ENCODE data around the gene RBP3.

DNA sequence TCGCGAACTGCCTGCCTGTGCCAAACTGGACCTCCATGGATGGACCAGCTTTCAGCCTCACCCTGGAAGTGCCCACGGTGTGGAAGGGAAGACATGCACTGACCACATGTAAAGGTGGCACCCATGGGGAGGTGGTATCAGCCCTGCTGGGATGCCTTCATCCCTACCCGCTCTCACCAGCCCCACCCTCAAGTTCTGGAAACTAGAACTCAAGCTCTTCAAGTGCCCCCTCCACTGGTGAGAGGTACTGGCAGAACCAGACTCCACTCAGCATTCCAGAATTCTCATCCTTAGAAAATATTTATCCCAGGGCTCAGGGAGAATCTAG, 30.0 kb downstream of the RBP3 start:
- TF ChIP-seq, protein P1, sequence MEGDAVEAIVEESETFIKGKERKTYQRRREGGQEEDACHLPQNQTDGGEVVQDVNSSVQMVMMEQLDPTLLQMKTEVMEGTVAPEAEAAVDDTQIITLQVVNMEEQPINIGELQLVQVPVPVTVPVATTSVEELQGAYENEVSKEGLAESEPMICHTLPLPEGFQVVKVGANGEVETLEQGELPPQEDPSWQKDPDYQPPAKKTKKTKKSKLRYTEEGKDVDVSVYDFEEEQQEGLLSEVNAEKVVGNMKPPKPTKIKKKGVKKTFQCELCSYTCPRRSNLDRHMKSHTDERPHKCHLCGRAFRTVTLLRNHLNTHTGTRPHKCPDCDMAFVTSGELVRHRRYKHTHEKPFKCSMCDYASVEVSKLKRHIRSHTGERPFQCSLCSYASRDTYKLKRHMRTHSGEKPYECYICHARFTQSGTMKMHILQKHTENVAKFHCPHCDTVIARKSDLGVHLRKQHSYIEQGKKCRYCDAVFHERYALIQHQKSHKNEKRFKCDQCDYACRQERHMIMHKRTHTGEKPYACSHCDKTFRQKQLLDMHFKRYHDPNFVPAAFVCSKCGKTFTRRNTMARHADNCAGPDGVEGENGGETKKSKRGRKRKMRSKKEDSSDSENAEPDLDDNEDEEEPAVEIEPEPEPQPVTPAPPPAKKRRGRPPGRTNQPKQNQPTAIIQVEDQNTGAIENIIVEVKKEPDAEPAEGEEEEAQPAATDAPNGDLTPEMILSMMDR (IDR thresholded peaks at IDR 0.05; ENCODE audit: poor library complexity): no peak
- TF ChIP-seq EZH2 (IDR thresholded peaks at IDR 0.05; ENCODE audit: borderline replicate concordance) (no peak), EZH2phosphoT487 (IDR thresholded peaks at IDR 0.05; ENCODE audit: low read depth, severe bottlenecking, unreplicated experiment) (no peak)

Data from hepatocyte (in vitro differentiated cells).